Bronchial epithelial cell (primary cell): ENCODE measurements around the gene TSBP1. TPM values are rescaled to one million over a fixed set of nuclear protein-coding genes. Genes with fewer than 3 reads are reported as not detected.
"Not testable (repeated sequence)": the region's sequence is repeated elsewhere in the genome, so short reads cannot be mapped to it uniquely, and the experiment has no call there.

Experiments used
- DNase-seq: peaks from one replicate; pipeline ENCODE4 v3.0.0-alpha.2; 2010; ENCODE audit warnings: low read depth
- FAIRE-seq: peaks from 2 replicates; lab custom pipeline; 2011; peaks lifted over from hg19 to GRCh38; lab: Jason Lieb, UNC
- H3K27me3 ChIP-seq: 2 replicates; pipeline ENCODE4 v1.5.1; 2011; ENCODE audit warnings: low read length; ENCODE audit not compliant: control insufficient read depth, insufficient read depth
- H3K36me3 ChIP-seq: 2 replicates; pipeline ENCODE4 v1.5.1; 2011; ENCODE audit warnings: low read length; ENCODE audit not compliant: control insufficient read depth, insufficient read depth
- H3K4me3 ChIP-seq: 2 replicates; pipeline ENCODE4 v1.5.1; 2011; ENCODE audit warnings: mild to moderate bottlenecking, low read depth, low read length, control low read depth
- CTCF ChIP-seq: IDR thresholded peaks from 2 replicates; pipeline ENCODE4 v1.5.1; 2011; ENCODE audit warnings: mild to moderate bottlenecking, moderate library complexity, low read length, control low read depth, inconsistent platforms; ENCODE audit not compliant: insufficient read depth, severe bottlenecking
- total RNA-seq: library from RNA; depleted of rRNA; stranded (reverse); fragments of >200 nt; gene quantifications from 2 replicates; pipeline ENCODE4 v1.2.1, GENCODE V29; 2014

Gene TSBP1
- total RNA-seq, 1 donor from 2014 or later, result not detected

DNA sequence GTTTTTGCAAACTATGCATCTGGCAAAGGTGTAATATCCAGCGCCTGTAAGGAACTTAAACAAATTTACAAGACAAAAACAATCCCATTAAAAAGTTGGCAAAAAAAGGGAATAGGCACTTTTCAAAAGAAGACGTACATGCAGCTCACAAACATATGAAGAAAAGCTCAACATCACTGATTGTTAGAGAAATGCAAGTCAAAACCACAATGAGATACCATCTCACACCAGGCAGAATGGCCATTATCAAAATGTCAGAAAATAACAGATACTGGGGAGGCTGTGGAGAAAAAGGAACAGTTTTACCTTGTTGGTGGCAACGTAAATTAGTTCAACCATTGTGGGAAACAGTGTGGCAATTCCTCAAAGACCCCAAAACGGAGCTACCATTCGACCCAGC, 54.2 kb downstream of the TSBP1 start:
- no peak for TF ChIP-seq CTCF
- FAIRE-seq, result no peak

GRCh38 chr6:32313964-32314363, 57.7 kb downstream of the TSBP1 start:
- no peak for TF ChIP-seq CTCF
- no peaks in the 10 kb centered on the region for H3K27me3 ChIP-seq
- FAIRE-seq (no peak), DNase-seq (no peak)
- H3K36me3 ChIP-seq, result no peaks in the 10 kb centered on the region
- no peak overlapping the region for H3K4me3 ChIP-seq

More for the DNA sequence above, 54.2 kb downstream of the TSBP1 start:
- Histone ChIP-seq H3K27me3 (no peaks in the 10 kb centered on the region), H3K36me3 (no peaks in the 10 kb centered on the region), H3K4me3 (no peak overlapping the region)
- DNase-seq, result no peak

DNA sequence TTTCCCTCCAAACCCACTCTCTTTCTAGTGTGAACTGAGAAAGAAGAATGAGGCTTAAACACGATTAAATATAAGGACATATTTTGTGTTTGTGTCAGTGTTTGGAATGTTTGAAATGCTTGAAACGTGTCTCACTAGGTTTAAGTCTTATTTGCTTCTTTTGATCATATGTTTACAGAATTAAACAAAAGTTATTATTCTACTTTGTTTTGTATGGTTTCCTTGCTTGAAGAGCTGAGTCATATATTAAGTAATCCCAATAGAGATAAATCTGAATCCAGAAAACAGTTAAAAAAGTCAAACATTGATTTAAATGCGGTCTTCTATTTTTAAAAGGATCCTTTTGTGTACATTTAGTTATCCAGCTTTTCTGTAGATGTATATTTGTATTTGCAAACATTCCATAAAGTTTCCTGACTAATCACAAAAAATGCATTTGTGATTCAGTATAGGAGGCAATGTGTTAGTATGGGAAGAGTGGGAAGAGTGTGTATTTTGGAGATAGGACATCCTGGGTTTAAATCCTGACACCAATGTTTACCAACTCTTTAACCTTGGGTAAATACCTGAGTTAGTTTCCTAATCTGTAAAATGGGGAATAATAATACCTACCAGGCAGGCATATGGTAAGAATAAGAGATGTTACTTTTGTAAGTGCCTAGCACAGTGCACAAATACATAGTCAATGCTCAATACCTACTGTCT, 72.9 kb downstream of the TSBP1 start:
- Histone ChIP-seq H3K36me3 (no peaks in the 10 kb centered on the region), H3K27me3 (no peaks in the 10 kb centered on the region), H3K4me3 (no peak overlapping the region)
- DNase-seq (peak; percentile 67), FAIRE-seq (no peak)
- no peak for TF ChIP-seq CTCF

DNA sequence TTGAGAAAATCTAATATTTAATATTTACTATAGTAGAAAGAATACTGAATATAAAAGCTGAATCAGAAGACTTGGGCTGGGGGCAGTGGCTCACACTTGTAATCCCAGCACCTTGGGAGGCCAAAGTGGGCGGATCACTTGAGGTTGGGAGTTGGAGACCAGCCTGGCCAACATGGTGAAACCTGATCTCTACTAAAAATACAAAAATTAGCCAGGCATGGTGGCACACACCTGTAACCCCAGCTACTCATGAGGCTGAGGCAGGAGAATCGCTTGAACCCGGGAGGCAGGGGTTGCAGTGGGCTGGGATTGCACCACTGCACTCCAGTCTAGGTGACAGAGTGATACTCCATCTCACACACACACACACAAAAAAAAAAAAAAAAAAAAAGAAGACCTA, 76.7 kb downstream of the TSBP1 start:
- not testable (repeated sequence) for FAIRE-seq, H3K4me3 ChIP-seq, H3K27me3 ChIP-seq, H3K36me3 ChIP-seq, DNase-seq

DNA sequence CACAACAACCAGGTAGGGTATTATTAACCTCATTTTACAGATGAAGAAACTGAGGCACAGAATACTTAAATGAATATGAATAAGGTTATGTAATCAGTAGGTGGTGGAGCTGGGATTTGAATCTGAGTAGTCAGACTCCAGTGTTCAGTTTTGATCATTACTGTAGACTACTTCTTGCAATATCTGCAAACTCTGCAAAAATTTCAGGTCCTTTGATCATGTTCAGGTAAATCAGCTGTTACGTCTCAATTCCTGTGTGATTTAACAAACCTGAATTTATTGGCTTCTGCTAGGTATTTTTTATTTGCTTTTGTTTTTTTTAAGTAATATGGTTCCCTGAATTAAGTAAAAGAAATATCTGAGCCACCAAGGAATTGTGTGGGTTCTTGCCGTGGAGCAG, 77.1 kb downstream of the TSBP1 start:
- no peak for FAIRE-seq

DNA sequence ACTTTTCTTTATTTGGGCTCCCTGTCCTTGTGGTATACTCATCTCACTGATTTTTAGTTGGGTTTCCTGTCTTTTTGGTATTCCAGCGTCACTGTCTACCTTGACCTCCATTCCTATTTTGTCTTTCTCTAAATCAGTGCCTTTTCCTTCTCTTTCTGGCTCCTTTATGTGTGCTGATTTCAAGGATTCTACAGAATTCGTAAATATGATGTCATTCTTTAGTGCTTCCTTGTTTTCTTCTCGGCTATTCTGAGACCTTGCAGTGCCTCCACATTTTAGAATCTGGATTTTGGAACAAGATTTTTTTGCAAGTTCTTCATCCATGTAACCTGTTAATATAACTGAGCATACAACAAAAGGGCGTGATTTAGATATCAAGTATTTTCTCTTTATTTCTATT, 78.0 kb downstream of the TSBP1 start:
- Histone ChIP-seq H3K4me3 (no peak overlapping the region), H3K27me3 (no peaks in the 10 kb centered on the region), H3K36me3 (no peaks in the 10 kb centered on the region)
- no peak for FAIRE-seq
- no peak for DNase-seq
- no peak for TF ChIP-seq CTCF

More for the DNA sequence above, 77.1 kb downstream of the TSBP1 start:
- H3K4me3 ChIP-seq, result no peak overlapping the region
- H3K27me3 ChIP-seq, result no peaks in the 10 kb centered on the region
- no peak for DNase-seq
- no peak for TF ChIP-seq CTCF
- no peaks in the 10 kb centered on the region for H3K36me3 ChIP-seq
